Mesendoderm (in vitro differentiated cells): ENCODE results near the gene PPARA.

ENCODE experiments used
- DNase-seq: peaks from one replicate; pipeline ENCODE4 v3.0.0; 2013
- H2AK5ac ChIP-seq: 2 replicates; pipeline ENCODE4 v1.6.1; 2013; ENCODE audit warnings: low read length, inconsistent platforms
- H2BK120ac ChIP-seq: 2 replicates; pipeline ENCODE4 v1.6.1; 2013; ENCODE audit warnings: low read depth, mild to moderate bottlenecking, low read length, moderate library complexity, mixed read lengths
- H2BK15ac ChIP-seq: replicated peaks from 2 replicates; pipeline ENCODE4 v1.6.1; 2013; ENCODE audit warnings: low read depth, mild to moderate bottlenecking, moderate library complexity
- H2BK5ac ChIP-seq: 2 replicates; pipeline ENCODE4 v1.6.1; 2013; ENCODE audit warnings: low read length, inconsistent platforms
- H3K18ac ChIP-seq: 2 replicates; pipeline ENCODE4 v1.6.1; 2013; ENCODE audit warnings: mild to moderate bottlenecking, low read length, mixed read lengths
- H3K23ac ChIP-seq: one replicate; pipeline ENCODE4 v1.6.1; 2013; ENCODE audit warnings: low read length
- H3K27ac ChIP-seq: 2 replicates; pipeline ENCODE4 v1.5.1; 2013; ENCODE audit warnings: low read depth, mild to moderate bottlenecking, inconsistent platforms, low read length, moderate library complexity
- H3K27me3 ChIP-seq: 2 replicates; pipeline ENCODE4 v1.6.1; 2013; ENCODE audit warnings: low read length, control low read depth, mild to moderate bottlenecking, inconsistent platforms; ENCODE audit not compliant: insufficient read depth, poor library complexity
- H3K36me3 ChIP-seq: 2 replicates; pipeline ENCODE4 v1.6.1; 2013; ENCODE audit warnings: low read length, inconsistent platforms; ENCODE audit not compliant: control insufficient read depth, insufficient read depth
- H3K4ac ChIP-seq: one replicate; pipeline ENCODE4 v1.6.1; 2013; ENCODE audit warnings: low read depth, mild to moderate bottlenecking, low read length, moderate library complexity
- H3K4me1 ChIP-seq: 2 replicates; pipeline ENCODE4 v1.6.1; 2013; ENCODE audit warnings: low read depth, low read length, inconsistent platforms; ENCODE audit not compliant: control insufficient read depth
- H3K4me2 ChIP-seq: 2 replicates; pipeline ENCODE4 v1.6.1; 2013; ENCODE audit warnings: low read length
- H3K4me3 ChIP-seq: 2 replicates; pipeline ENCODE4 v1.5.1; 2013; ENCODE audit warnings: mild to moderate bottlenecking, low read length
- H3K56ac ChIP-seq: one replicate; pipeline ENCODE4 v1.6.1; 2013; ENCODE audit warnings: low read length
- H3K79me1 ChIP-seq: 2 replicates; pipeline ENCODE4 v1.6.1; 2013; ENCODE audit warnings: low read length, inconsistent platforms
- H3K79me2 ChIP-seq: 2 replicates; pipeline ENCODE4 v1.6.1; 2013; ENCODE audit warnings: mild to moderate bottlenecking, low read length; ENCODE audit not compliant: control insufficient read depth, insufficient read depth
- H3K9ac ChIP-seq: 2 replicates; pipeline ENCODE4 v1.6.1; 2013; ENCODE audit warnings: low read length, inconsistent platforms
- H4K5ac ChIP-seq: one replicate; pipeline ENCODE4 v1.6.1; 2013; ENCODE audit warnings: low read length
- H4K8ac ChIP-seq: one replicate; pipeline ENCODE4 v1.6.1; 2013; ENCODE audit warnings: low read depth, mild to moderate bottlenecking, control low read depth, low read length, moderate library complexity
- WGBS: extraction: QIAGEN DNeasy Blood & Tissue Kit; methylation state at CpG from one replicate; pipeline ENCODE4 v1.1.7; 2013; ENCODE audit warnings: low lambda C conversion rate, missing lambda C conversion rate; ENCODE audit not compliant: insufficient coverage; ENCODE audit errors: extremely low coverage; 5-methylcytosine and 5-hydroxymethylcytosine counted together

PPARA gene

DNA sequence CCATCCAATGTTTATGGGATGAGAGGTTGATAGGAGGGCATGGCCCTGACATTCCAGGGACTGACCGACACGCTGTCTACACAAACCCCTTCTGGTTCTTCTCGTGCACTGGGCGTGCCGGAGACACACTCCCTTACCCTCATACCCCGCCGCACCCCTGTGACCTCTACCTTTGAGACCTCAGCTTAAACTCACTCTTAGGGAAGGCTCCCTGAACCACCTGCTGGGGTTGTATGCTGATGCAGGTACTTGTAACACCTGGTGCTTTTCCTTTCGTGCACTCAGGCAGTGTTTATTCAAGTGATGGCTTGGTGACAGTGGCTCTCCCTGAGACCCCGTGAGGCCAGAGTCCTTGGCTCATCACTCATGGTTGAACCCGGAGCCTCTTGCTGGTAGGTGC lies 12.0 kb downstream of the PPARA start:
- Histone ChIP-seq H3K79me1 (no peaks in the 10 kb centered on the region), H3K36me3 (no peaks in the 10 kb centered on the region), H2BK5ac (no peak overlapping the region), H3K4me2 (no peak overlapping the region), H4K8ac (no peak overlapping the region), H2BK120ac (no peak overlapping the region), H3K27me3 (no peaks in the 10 kb centered on the region), H3K18ac (no peak overlapping the region), H3K79me2 (no peaks in the 10 kb centered on the region), H3K56ac (no peak overlapping the region), H3K4me1 (no peaks in the 10 kb centered on the region), H2AK5ac (no peak overlapping the region), H3K9ac (no peak overlapping the region), H3K23ac (no peak overlapping the region), H3K4me3 (no peak overlapping the region), H4K5ac (no peak overlapping the region), H3K4ac (no peak overlapping the region), H3K27ac (no peak overlapping the region), H2BK15ac (no peak overlapping the region)
- no CpG with 5 or more reads among the region's 10 CpGs for whole genome bisulfite sequencing
- no peak for DNase-seq

GRCh38 chr22:46162771-46163556 lies 12.6 kb downstream of the PPARA start:
- H3K4ac ChIP-seq: no peak overlapping the region
- no peak overlapping the region for H3K23ac ChIP-seq
- no peak overlapping the region for H3K4me3 ChIP-seq
- no peak overlapping the region for H2BK15ac ChIP-seq
- no peak overlapping the region for H3K9ac ChIP-seq
- no peak overlapping the region for H2BK120ac ChIP-seq
- H3K56ac ChIP-seq: no peak overlapping the region
- no peak overlapping the region for H3K4me2 ChIP-seq
- no CpG with 5 or more reads among the region's 17 CpGs for WGBS
- H3K4me1 ChIP-seq: no peaks in the 10 kb centered on the region
- no peak for DNase-seq
- H3K79me1 ChIP-seq: no peaks in the 10 kb centered on the region
- H3K18ac ChIP-seq: no peak overlapping the region
- no peaks in the 10 kb centered on the region for H3K79me2 ChIP-seq
- no peaks in the 10 kb centered on the region for H3K36me3 ChIP-seq
- no peak overlapping the region for H2AK5ac ChIP-seq
- H4K5ac ChIP-seq: no peak overlapping the region
- H3K27ac ChIP-seq: no peak overlapping the region
- H4K8ac ChIP-seq: no peak overlapping the region
- H3K27me3 ChIP-seq: no peaks in the 10 kb centered on the region
- no peak overlapping the region for H2BK5ac ChIP-seq

DNA sequence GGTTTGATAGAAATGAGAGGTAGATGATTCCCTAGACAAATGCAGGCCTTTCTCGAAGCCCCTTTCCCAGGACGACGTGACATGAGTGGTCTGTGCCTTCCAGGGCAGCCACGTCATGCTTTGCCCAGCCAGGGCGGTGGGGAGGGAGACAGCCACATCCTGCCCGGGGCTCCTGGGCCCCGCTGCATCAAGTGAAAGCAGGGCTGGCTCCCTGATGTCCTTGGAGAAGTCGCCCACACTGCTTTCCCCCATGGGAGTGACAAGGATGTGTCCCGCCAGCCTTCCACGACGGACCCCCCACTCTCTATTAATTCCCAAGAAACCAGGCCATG lies 13.2 kb downstream of the PPARA start:
- Histone ChIP-seq H3K4me2 (no peak overlapping the region), H3K18ac (no peak overlapping the region), H4K8ac (no peak overlapping the region), H3K79me2 (no peaks in the 10 kb centered on the region), H3K4me1 (no peaks in the 10 kb centered on the region), H2BK15ac (no peak overlapping the region), H3K27ac (no peak overlapping the region), H3K23ac (no peak overlapping the region), H3K79me1 (no peaks in the 10 kb centered on the region), H2BK120ac (no peak overlapping the region), H2BK5ac (no peak overlapping the region), H3K27me3 (no peaks in the 10 kb centered on the region), H4K5ac (no peak overlapping the region), H3K4ac (no peak overlapping the region), H3K4me3 (no peak overlapping the region), H3K9ac (no peak overlapping the region), H2AK5ac (no peak overlapping the region), H3K56ac (no peak overlapping the region), H3K36me3 (no peaks in the 10 kb centered on the region)
- WGBS: no CpG with 5 or more reads among the region's 11 CpGs
- DNase-seq: no peak

DNA sequence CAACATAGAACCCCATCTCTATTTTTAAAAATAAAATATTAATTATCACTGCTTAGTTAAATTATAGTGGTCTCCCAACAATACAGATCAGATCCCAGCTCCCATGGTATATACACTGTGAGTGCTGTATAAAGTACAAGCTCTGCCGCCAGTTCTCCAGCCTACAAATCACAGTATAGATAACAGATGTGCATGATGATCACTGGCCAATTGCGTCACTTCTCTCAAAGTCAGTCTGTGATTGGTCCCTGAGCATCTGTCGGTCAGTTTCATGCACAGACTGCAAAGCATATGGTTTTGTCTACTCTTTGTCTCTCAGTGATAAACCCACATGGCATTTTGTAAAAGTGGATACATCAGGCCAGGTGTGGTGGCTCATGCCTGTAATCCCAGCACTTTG lies 15.7 kb downstream of the PPARA start:
- H4K5ac ChIP-seq: no peak overlapping the region
- H3K4me2 ChIP-seq: no peak overlapping the region
- H3K27me3 ChIP-seq: no peaks in the 10 kb centered on the region
- H4K8ac ChIP-seq: no peak overlapping the region
- no peak overlapping the region for H2BK15ac ChIP-seq
- no peak overlapping the region for H3K23ac ChIP-seq
- DNase-seq: no peak
- no peak overlapping the region for H3K27ac ChIP-seq
- no peaks in the 10 kb centered on the region for H3K4me1 ChIP-seq
- H3K4ac ChIP-seq: no peak overlapping the region
- H3K4me3 ChIP-seq: no peak overlapping the region
- no peak overlapping the region for H2AK5ac ChIP-seq
- H2BK120ac ChIP-seq: no peak overlapping the region
- H2BK5ac ChIP-seq: no peak overlapping the region
- H3K9ac ChIP-seq: no peak overlapping the region
- H3K36me3 ChIP-seq: no peaks in the 10 kb centered on the region
- no peaks in the 10 kb centered on the region for H3K79me1 ChIP-seq
- H3K79me2 ChIP-seq: no peaks in the 10 kb centered on the region
- no CpG with 5 or more reads among the region's 3 CpGs for WGBS
- H3K18ac ChIP-seq: no peak overlapping the region
- H3K56ac ChIP-seq: no peak overlapping the region

DNA sequence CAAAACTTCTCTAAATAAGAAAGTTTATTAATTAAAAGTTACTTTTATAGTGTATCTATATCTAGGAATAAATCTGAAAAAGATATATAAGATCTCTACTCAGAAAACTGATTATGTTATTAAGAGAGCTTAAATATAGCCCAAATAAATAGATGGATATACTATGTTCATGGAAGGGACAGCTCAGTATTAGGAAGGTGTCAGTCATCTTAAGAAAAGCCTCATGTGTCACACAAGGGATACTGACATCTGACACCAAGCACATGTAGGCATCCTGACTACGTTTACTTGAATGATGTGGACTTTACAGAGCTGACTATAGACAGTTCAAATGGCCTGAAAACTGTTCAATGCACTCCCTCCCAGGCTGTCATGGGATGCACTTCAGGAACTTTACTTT lies 19.3 kb downstream of the PPARA start:
- Histone ChIP-seq H3K27me3 (no peaks in the 10 kb centered on the region), H3K79me1 (no peaks in the 10 kb centered on the region), H3K9ac (no peak overlapping the region), H3K27ac (no peak overlapping the region), H3K36me3 (no peaks in the 10 kb centered on the region), H4K8ac (no peak overlapping the region), H4K5ac (no peak overlapping the region), H3K18ac (no peak overlapping the region), H3K4ac (no peak overlapping the region), H2BK5ac (no peak overlapping the region), H3K23ac (no peak overlapping the region), H3K4me1 (no peaks in the 10 kb centered on the region), H3K4me3 (no peak overlapping the region), H3K56ac (no peak overlapping the region), H3K79me2 (no peaks in the 10 kb centered on the region), H2BK15ac (no peak overlapping the region), H2AK5ac (no peak overlapping the region), H3K4me2 (no peak overlapping the region), H2BK120ac (no peak overlapping the region)
- no peak for DNase-seq
- no CpG with 5 or more reads among the region's 1 CpG for WGBS

GRCh38 chr22:46171940-46172339 lies 21.6 kb downstream of the PPARA start:
- Histone ChIP-seq H3K27me3 (no peaks in the 10 kb centered on the region), H3K18ac (no peak overlapping the region), H3K4me1 (no peaks in the 10 kb centered on the region), H4K8ac (no peak overlapping the region), H2AK5ac (no peak overlapping the region), H3K36me3 (no peaks in the 10 kb centered on the region), H3K56ac (no peak overlapping the region), H3K27ac (no peak overlapping the region), H3K23ac (no peak overlapping the region), H3K4ac (no peak overlapping the region), H3K4me3 (no peak overlapping the region), H2BK120ac (no peak overlapping the region), H2BK5ac (no peak overlapping the region), H3K79me1 (no peaks in the 10 kb centered on the region), H3K9ac (no peak overlapping the region), H3K79me2 (no peaks in the 10 kb centered on the region), H4K5ac (no peak overlapping the region), H2BK15ac (no peak overlapping the region), H3K4me2 (no peak overlapping the region)
- no CpG with 5 or more reads among the region's 8 CpGs for WGBS
- no peak for DNase-seq
